Skeletal muscle cell (primary cell): ENCODE measurements around the gene PRAME.
"Not testable (repeated sequence)": the region's sequence is repeated elsewhere in the genome, so short reads cannot be mapped to it uniquely, and the experiment has no call there.

ENCODE experiments used
- DNase-seq: peaks from one replicate; pipeline ENCODE4 v3.0.0-alpha.2; 2010; ENCODE audit warnings: low read depth
- H3K4me3 ChIP-seq: 2 replicates; pipeline ENCODE4 v1.5.1; 2011; ENCODE audit warnings: low read depth, mild to moderate bottlenecking, control low read depth, low read length, moderate library complexity

The PRAME gene

GRCh38 chr22:22558972-22559603 is at the start of gene PRAME:
Gene PRAME, minus strand, starts transcription at chr22:22559265. Its CDS starts 2,433 bp downstream, at chr22:22556832.
- no peak within 1 kb of the TSS for H3K4me3 ChIP-seq
- no peak for DNase-seq

- not testable (repeated sequence) for DNase-seq, H3K4me3 ChIP-seq
These were observed 49.0 kb upstream of the PRAME start for GRCh38 chr22:22608022-22608421.

- H3K4me3 ChIP-seq, result no peak overlapping the region
- DNase-seq, result no peak
These were observed 46.0 kb upstream of the PRAME start for GRCh38 chr22:22605074-22605404.

- H3K4me3 ChIP-seq, result no peak overlapping the region
- DNase-seq, result no peak
These were observed 45.4 kb upstream of the PRAME start for GRCh38 chr22:22604326-22605073.

GRCh38 chr22:22603470-22603947 is 44.4 kb upstream of the PRAME start:
- DNase-seq, result no peak
- H3K4me3 ChIP-seq, result no peak overlapping the region

- no peak overlapping the region for H3K4me3 ChIP-seq
- DNase-seq, result no peak
These were observed 41.6 kb upstream of the PRAME start for GRCh38 chr22:22600531-22601261.

GRCh38 chr22:22599248-22599647 is 40.2 kb upstream of the PRAME start:
- H3K4me3 ChIP-seq, result no peak overlapping the region
- DNase-seq, result no peak

GRCh38 chr22:22598144-22598543 is 39.1 kb upstream of the PRAME start:
- DNase-seq, result no peak
- H3K4me3 ChIP-seq, result no peak overlapping the region

- DNase-seq, result no peak
- H3K4me3 ChIP-seq, result no peak overlapping the region
These were observed 36.2 kb upstream of the PRAME start for GRCh38 chr22:22595001-22595835.

GRCh38 chr22:22593964-22594656 is 35.0 kb upstream of the PRAME start:
- DNase-seq, result no peak
- no peak overlapping the region for H3K4me3 ChIP-seq

GRCh38 chr22:22593250-22593649 is 34.2 kb upstream of the PRAME start:
- no peak overlapping the region for H3K4me3 ChIP-seq
- no peak for DNase-seq

GRCh38 chr22:22591348-22592299 is 32.6 kb upstream of the PRAME start:
- no peak for DNase-seq

GRCh38 chr22:22590136-22590891 is 31.2 kb upstream of the PRAME start:
- DNase-seq, result no peak
- no peak overlapping the region for H3K4me3 ChIP-seq

More at GRCh38 chr22:22591348-22592299, 32.6 kb upstream of the PRAME start:
- H3K4me3 ChIP-seq, result no peak overlapping the region

GRCh38 chr22:22588485-22589164 is 29.6 kb upstream of the PRAME start:
- H3K4me3 ChIP-seq, result no peak overlapping the region
- no peak for DNase-seq

- H3K4me3 ChIP-seq, result no peak overlapping the region
- DNase-seq, result no peak
These were observed 28.6 kb upstream of the PRAME start for GRCh38 chr22:22587577-22588188.

GRCh38 chr22:22584722-22585121 is 25.7 kb upstream of the PRAME start:
- no peak for DNase-seq
- no peak overlapping the region for H3K4me3 ChIP-seq
